A549 (cell line): Measurements from ENCODE around the gene MLPH. TPM values are rescaled to one million over a fixed set of nuclear protein-coding genes. Genes with fewer than 3 reads are reported as not detected.

Experiments used
- ATAC-seq, 2 experiments: fragments of 200-7000 bp in 1 of 2; fragments of >200 bp in 1 of 2; cut with Nextera tagmentation in 1 of 2; cut with Tn5 transposase in 1 of 2; 3 replicates each; pipeline versions ENCODE4 v1.8.0 to v1.9.1; 2018 to 2020; ENCODE audit warnings: mild to moderate bottlenecking in 1 of 2, moderate library complexity in 1 of 2
- CTCF ChIA-PET: fragments of 300-600 bp; sonication (Branson Sonifier 250); formaldehyde crosslinking; extraction: SDS; loops from one replicate; lab custom pipeline; 2021; ENCODE audit warnings: antibody characterized with exemption, inconsistent platforms; lab: Yijun Ruan, JAX
- POLR2A ChIA-PET: fragments of 350-600 bp; formaldehyde crosslinking; extraction: SDS; loops from one replicate; lab custom pipeline; 2021; ENCODE audit warnings: antibody characterized with exemption, inconsistent platforms; lab: Yijun Ruan, JAX
- DNase-seq, 2 experiments: peaks; one replicate each; pipeline versions ENCODE4 v3.0.0 to v3.0.0-alpha.2; 2011 to 2016; ENCODE audit warnings: low read depth in 1 of 2, low spot score in 1 of 2
- FAIRE-seq: peaks from 2 replicates; lab custom pipeline; 2011; peaks lifted over from hg19 to GRCh38; lab: Jason Lieb, UNC
- H3K27ac ChIP-seq, 2 experiments: fragments of >200 bp; sonication (Bioruptor Twin); formaldehyde crosslinking; 3 replicates each; pipeline ENCODE4 v1.5.1; 2016 to 2017
- H3K4me1 ChIP-seq: fragments of >200 bp; sonication (Bioruptor Twin); formaldehyde crosslinking; 3 replicates; pipeline ENCODE4 v1.6.1; 2016
- H3K4me2 ChIP-seq: fragments of >200 bp; sonication (Bioruptor Twin); formaldehyde crosslinking; 3 replicates; pipeline ENCODE4 v1.6.1; 2016
- H3K4me3 ChIP-seq: fragments of >200 bp; sonication (Bioruptor Twin); formaldehyde crosslinking; 3 replicates; pipeline ENCODE4 v1.5.1; 2016
- H3K9me3 ChIP-seq: fragments of >200 bp; sonication (Bioruptor Twin); formaldehyde crosslinking; 3 replicates; pipeline ENCODE4 v1.6.1; 2016
- ATOH8 ChIP-seq: fragments of 250-450 bp; sonication (Bioruptor Pico); IDR thresholded peaks from 2 replicates; pipeline ENCODE4 v1.5.0; 2020; ENCODE audit warnings: low read depth, mild to moderate bottlenecking, moderate library complexity
- CBX2 ChIP-seq: fragments of 200-600 bp; sonication (generic); IDR thresholded peaks from 2 replicates; pipeline ENCODE4 v1.6.1; 2016; ENCODE audit warnings: low read depth, mild to moderate bottlenecking, borderline replicate concordance
- CBX8 ChIP-seq: fragments of 200-600 bp; sonication (generic); IDR thresholded peaks from 2 replicates; pipeline ENCODE4 v1.6.1; 2016
- CHD4 ChIP-seq: fragments of 200-600 bp; sonication (generic); IDR thresholded peaks from 2 replicates; pipeline ENCODE4 v1.6.1; 2016; ENCODE audit warnings: antibody characterized with exemption, mild to moderate bottlenecking, borderline replicate concordance
- CTCF ChIP-seq: fragments of >200 bp; sonication (Bioruptor Twin); formaldehyde crosslinking; IDR thresholded peaks from 3 replicates; pipeline ENCODE4 v1.5.1; 2016
- ELK1 ChIP-seq: fragments of 150-350 bp; IDR thresholded peaks from 2 replicates; pipeline ENCODE4 v1.6.1; 2014; ENCODE audit warnings: low read depth, mild to moderate bottlenecking, low read length
- FOSB ChIP-seq: fragments of 250-450 bp; sonication (Bioruptor Pico); IDR thresholded peaks from 2 replicates; pipeline ENCODE4 v1.5.0; 2020; ENCODE audit warnings: mild to moderate bottlenecking, moderate library complexity
- FOSL2 ChIP-seq, 2 experiments: fragments of 450-650 bp in 1 of 2; fragments of >200 bp in 1 of 2; sonication (Bioruptor Twin) in 1 of 2; formaldehyde crosslinking; IDR thresholded peaks; 2 replicates each; pipeline versions ENCODE4 v1.5.0 to v1.6.1; 2016 to 2020; ENCODE audit warnings: mild to moderate bottlenecking in 1 of 2, moderate library complexity in 1 of 2
- GATA3 ChIP-seq: IDR thresholded peaks from 2 replicates; pipeline ENCODE4 v1.6.1; 2012; ENCODE audit warnings: borderline replicate concordance
- HDAC2 ChIP-seq: fragments of 200-600 bp; sonication (generic); IDR thresholded peaks from 2 replicates; pipeline ENCODE4 v1.6.1; 2016
- HOXB5 ChIP-seq: fragments of 250-450 bp; sonication (Bioruptor Pico); IDR thresholded peaks from 2 replicates; pipeline ENCODE4 v1.5.0; 2020; ENCODE audit warnings: mild to moderate bottlenecking, moderate library complexity
- JUN ChIP-seq, 2 experiments: fragments of >200 bp; sonication (Bioruptor Twin); formaldehyde crosslinking; IDR thresholded peaks; 2 replicates in 1 of 2; 3 replicates in 1 of 2; pipeline ENCODE4 v1.6.1; 2016 to 2017
- MAX ChIP-seq: IDR thresholded peaks from 2 replicates; pipeline ENCODE4 v1.6.1; 2012
- PBX3 ChIP-seq: IDR thresholded peaks from 2 replicates; pipeline ENCODE4 v1.6.1; 2012
- PHF8 ChIP-seq: fragments of 200-600 bp; sonication (generic); IDR thresholded peaks from 2 replicates; pipeline ENCODE4 v1.6.1; 2016; ENCODE audit warnings: low read depth, mild to moderate bottlenecking, antibody characterized with exemption, moderate library complexity, borderline replicate concordance
- POLR2A ChIP-seq: IDR thresholded peaks from 2 replicates; pipeline ENCODE4 v1.6.1; 2012; ENCODE audit warnings: mild to moderate bottlenecking, low read length
- TFCP2L1 ChIP-seq: fragments of 250-450 bp; sonication (Bioruptor Pico); IDR thresholded peaks from 2 replicates; pipeline ENCODE4 v1.5.0; 2021; ENCODE audit warnings: mild to moderate bottlenecking
- ZFP36 ChIP-seq: fragments of 450-650 bp; IDR thresholded peaks from 2 replicates; pipeline ENCODE4 v1.6.1; 2014; ENCODE audit warnings: borderline replicate concordance; ENCODE audit not compliant: partially characterized antibody
- ZSCAN20 ChIP-seq: fragments of 250-450 bp; sonication (Bioruptor Pico); IDR thresholded peaks from 2 replicates; pipeline ENCODE4 v1.8.0; 2022; ENCODE audit warnings: mild to moderate bottlenecking, moderate library complexity
- WGBS: methylation state at CpG from one replicate; pipeline ENCODE4 v1.1.6; 2017; ENCODE audit errors: missing lambda C conversion rate; 5-methylcytosine and 5-hydroxymethylcytosine counted together
- polyA plus RNA-seq, 4 experiments: library from polyadenylated mRNA; depleted of rRNA in 3 of 4; stranded (reverse); fragments of >200 nt; fragmentation: RNase III in 1 of 4; extraction: RNeasy Plus Mini Kit Qiagen cat#74134 plus additional on column Dnase treatment in 1 of 4; gene quantifications; 2 replicates in 3 of 4; 3 replicates in 1 of 4; pipeline ENCODE4 v1.2.3, GENCODE V29; 2011 to 2017

The MLPH gene
- polyA plus RNA-seq, 2 of the 4 experiments (the other 2 are of a cell fraction) = 218 to 350 TPM

GRCh38 chr2:237480556-237480955 is 6.5 kb upstream of the MLPH start:
- peaks cover 50% of the 10 kb centered on the region for H3K4me1 ChIP-seq
- H3K9me3 ChIP-seq = no peaks in the 10 kb centered on the region
- no peak for FAIRE-seq
- H3K4me2 ChIP-seq = no peak overlapping the region
- TF ChIP-seq FOSL2 (IDR thresholded peaks at IDR 0.05) (no peak), FOSL2 (CRISPR knock-in tag; IDR thresholded peaks at IDR 0.05) (no peak), ZFP36 (no peak), MAX (no peak), TFCP2L1 (CRISPR knock-in tag) (no peak), CTCF (no peak), CBX2 (no peak), PBX3 (no peak), JUN (IDR thresholded peaks at IDR 0.05) (no peak), CBX8 (no peak), CHD4 (no peak), HOXB5 (no peak), POLR2A (no peak), ZSCAN20 (no peak), HDAC2 (no peak)
- TF ChIP-seq, all 56 proteins: peak for 0
- H3K27ac ChIP-seq = peak overlapping the region; percentile 37 to 98; a peak in 4 of 6 replicates
- no peak overlapping the region for H3K4me3 ChIP-seq
- no peak for ATAC-seq
- ChIA-PET CTCF (interaction anchor here (1.0 to 5.1 kb wide), 5 partner anchors 10 to 92 kb away, joined by 3 to 29 read pairs (median 23); no protein-coding TSS in a partner anchor), POLR2A (no interaction called here)
- WGBS = 94% methylated on average over 7 of the region's 7 CpGs
- DNase-seq = no peak

- TF ChIP-seq FOSB (CRISPR knock-in tag) (no peak), GATA3 (no peak), PHF8 (no peak), MAX (no peak), ELK1 (no peak), POLR2A (no peak), TFCP2L1 (CRISPR knock-in tag) (no peak), ATOH8 (no peak)
- Histone ChIP-seq H3K27ac (peak overlapping the region; percentile 98 to 99), H3K4me2 (no peak overlapping the region), H3K4me1 (peaks cover 48% of the 10 kb centered on the region), H3K9me3 (no peaks in the 10 kb centered on the region), H3K4me3 (no peak overlapping the region)
- 93% methylated on average over 3 of the region's 3 CpGs for WGBS
- FAIRE-seq = no peak
- no peak for ATAC-seq
- no peak for DNase-seq
- ChIA-PET CTCF (interaction anchor here (0.7 to 5.1 kb wide), 9 partner anchors 10 to 91 kb away, joined by 3 to 29 read pairs (median 4); no protein-coding TSS in a partner anchor), POLR2A (no interaction called here)
These were observed 6.0 kb upstream of the MLPH start for GRCh38 chr2:237480988-237481525.
